ENCODE results near the gene PRRC1.

Gene PRRC1

DNA sequence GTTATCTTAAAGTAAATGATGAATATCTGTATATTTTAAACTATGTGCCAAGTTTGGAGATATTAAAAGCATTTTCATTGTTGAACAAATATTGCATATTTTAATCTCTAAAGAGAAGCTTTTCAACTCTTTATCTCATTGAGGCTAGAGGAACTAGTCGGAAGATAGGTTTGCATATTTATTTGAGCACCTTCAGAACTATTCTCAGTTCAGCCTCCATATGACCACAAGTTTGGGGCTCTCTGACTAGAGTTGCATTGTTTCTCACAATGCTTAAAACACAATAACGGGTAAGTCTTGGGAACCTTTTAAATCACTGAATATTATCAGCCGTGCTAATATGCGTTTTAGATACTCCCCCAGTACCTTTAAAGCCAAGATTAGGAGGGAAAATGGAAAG, 84.2 kb downstream of the PRRC1 start:
- TF ChIP-seq, protein P1, sequence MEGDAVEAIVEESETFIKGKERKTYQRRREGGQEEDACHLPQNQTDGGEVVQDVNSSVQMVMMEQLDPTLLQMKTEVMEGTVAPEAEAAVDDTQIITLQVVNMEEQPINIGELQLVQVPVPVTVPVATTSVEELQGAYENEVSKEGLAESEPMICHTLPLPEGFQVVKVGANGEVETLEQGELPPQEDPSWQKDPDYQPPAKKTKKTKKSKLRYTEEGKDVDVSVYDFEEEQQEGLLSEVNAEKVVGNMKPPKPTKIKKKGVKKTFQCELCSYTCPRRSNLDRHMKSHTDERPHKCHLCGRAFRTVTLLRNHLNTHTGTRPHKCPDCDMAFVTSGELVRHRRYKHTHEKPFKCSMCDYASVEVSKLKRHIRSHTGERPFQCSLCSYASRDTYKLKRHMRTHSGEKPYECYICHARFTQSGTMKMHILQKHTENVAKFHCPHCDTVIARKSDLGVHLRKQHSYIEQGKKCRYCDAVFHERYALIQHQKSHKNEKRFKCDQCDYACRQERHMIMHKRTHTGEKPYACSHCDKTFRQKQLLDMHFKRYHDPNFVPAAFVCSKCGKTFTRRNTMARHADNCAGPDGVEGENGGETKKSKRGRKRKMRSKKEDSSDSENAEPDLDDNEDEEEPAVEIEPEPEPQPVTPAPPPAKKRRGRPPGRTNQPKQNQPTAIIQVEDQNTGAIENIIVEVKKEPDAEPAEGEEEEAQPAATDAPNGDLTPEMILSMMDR (conservative IDR thresholded peaks at IDR 0.05; ENCODE audit: low read depth): no peak
- no peak overlapping the region for H3K27ac ChIP-seq
- CTCF ChIA-PET: no interaction called here
- DNase-seq (ENCODE audit: low spot score): no peak
- POLR2A ChIA-PET (ENCODE audit: low non-redundant PET): no interaction called here

DNA sequence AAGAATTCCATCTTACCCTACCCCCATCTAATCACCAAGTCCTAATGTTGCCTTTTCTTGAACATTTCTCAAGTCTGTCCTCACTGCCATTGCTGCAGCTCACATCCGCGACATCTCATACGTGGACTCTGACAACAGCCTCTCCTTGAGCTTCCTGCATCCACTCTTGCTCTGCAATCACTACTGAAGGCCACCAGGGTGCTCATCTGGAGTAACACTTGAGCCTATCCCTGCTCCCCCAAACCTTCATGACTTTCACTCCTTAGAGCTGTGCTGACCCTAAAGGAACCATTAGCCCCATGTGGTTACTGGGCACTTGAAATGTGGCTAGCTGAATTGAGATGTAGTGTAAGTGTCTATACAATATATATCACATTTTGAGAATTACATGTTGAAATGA, 85.0 kb downstream of the PRRC1 start:
- DNase-seq (ENCODE audit: low spot score): no peak
- TF ChIP-seq, protein P1 (conservative IDR thresholded peaks at IDR 0.05; ENCODE audit: low read depth): no peak
- POLR2A ChIA-PET (ENCODE audit: low non-redundant PET): no interaction called here
- CTCF ChIA-PET: interaction anchor here (0.5 to 1.2 kb wide), 2 partner anchors 38 to 123 kb away, joined by 3 to 4 read pairs; no protein-coding TSS in a partner anchor
- no peak overlapping the region for H3K27ac ChIP-seq

DNA sequence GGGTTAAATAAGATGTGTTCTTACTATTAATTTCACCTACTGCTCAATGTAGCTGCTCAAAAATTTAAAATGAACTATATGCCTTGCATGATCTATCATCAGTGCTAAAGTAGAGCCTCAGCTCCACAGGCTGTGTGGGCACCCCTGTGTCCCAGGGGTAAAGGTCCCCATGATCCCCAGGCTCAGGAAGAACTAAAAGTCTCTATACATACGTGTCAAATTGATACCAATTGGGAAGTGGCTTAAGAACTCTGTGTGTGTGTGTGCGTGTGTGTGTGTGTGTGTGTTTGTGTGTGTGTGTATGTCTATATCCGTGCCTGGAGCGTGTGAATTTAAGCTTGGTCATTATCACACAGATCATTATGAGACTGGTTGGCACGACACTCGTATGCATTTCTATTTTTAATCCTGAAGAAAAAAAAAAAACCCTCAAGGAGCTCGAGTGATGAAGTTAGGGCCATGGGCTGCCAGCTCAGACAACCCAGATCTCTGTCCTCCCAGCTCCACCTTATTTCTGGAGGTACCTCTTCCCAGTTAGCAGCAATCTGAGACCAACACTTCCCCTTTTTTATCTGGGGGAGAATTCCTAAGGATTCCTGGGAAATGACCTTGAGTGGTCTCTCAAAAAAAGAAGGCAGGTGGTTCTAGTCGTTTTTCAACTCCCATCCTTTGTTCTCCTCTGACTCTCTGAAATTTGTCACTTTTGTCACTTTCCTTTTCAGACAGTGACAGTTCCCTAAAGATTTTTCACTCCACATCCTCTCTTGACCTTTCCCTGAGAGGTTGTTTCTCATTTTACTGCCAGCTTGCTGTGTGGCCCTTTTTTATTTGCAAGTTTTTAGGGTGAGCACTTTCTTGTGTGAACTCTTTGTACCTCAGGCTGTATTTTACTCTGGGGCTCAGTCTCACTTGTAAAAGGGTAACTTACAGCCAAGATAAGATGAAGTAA, 85.7 kb downstream of the PRRC1 start:
- H3K27ac ChIP-seq: no peak overlapping the region
- CTCF ChIA-PET: interaction anchor here (0.5 to 1.2 kb wide), 3 partner anchors 39 to 122 kb away, joined by 3 to 4 read pairs (median 4); no protein-coding TSS in a partner anchor
- TF ChIP-seq, protein P1 (conservative IDR thresholded peaks at IDR 0.05; ENCODE audit: low read depth): no peak
- DNase-seq (ENCODE audit: low spot score): no peak
- POLR2A ChIA-PET (ENCODE audit: low non-redundant PET): no interaction called here

Data from RWPE1 (cell line).